ENCODE results near the gene SPACA4. TPM values are rescaled to one million over a fixed set of nuclear protein-coding genes. Genes with fewer than 3 reads are reported as not detected.
A peak's percentile ranks its signal among the peaks of the same experiment; 100 is the strongest.

SPACA4 gene
- total and polyA plus RNA-seq, 10 of the 15 experiments (the other 5 are each of a cell fraction or from before 2014, with no cell fraction given) = not detected

- FAIRE-seq (no peak), ATAC-seq (no peak), DNase-seq (ENCODE audit: low read depth, low spot score) (no peak)
- in situ Hi-C loops (cut with MboI) (loop anchor here (25.0 kb wide), 1 partner anchor 1262 kb away; the partner anchor contains the start of genes AKT1S1, IL4I1 and TBC1D17), intact Hi-C loops (cut with micrococcal nuclease; ENCODE audit: unreplicated experiment) (no loop called here)
- H3K79me2 ChIP-seq (ENCODE audit: control insufficient read depth, insufficient read depth, low read length) = peaks cover 20% of the 10 kb centered on the region
- ChIA-PET SMC1A (ENCODE audit: uncharacterized antibody, unreplicated experiment) (no interaction called here), POLR2A (interaction anchor here (6.6 kb wide), 1 partner anchor 9 kb away, joined by 62 read pairs; no protein-coding TSS in a partner anchor), CTCF (no interaction called here), RAD21 (ENCODE audit: unreplicated experiment) (no interaction called here)
- H3K4me2 ChIP-seq (ENCODE audit: control insufficient read depth, insufficient read depth) = peak overlapping the region; percentile 97
- WGBS (ENCODE audit: insufficient coverage, insufficient replicate concordance, low lambda C conversion rate, missing lambda C conversion rate) = 72% methylated on average over 22 of the region's 24 CpGs
- TF ChIP-seq NR2C1 (IDR thresholded peaks at IDR 0.05) (no peak), DPF2 (IDR thresholded peaks at IDR 0.05) (no peak), TCF3 (IDR thresholded peaks at IDR 0.05; ENCODE audit: borderline replicate concordance, insufficient read depth, low read depth, low read length) (no peak), HDAC2 (IDR thresholded peaks at IDR 0.05) (no peak), E2F4 (IDR thresholded peaks at IDR 0.05; ENCODE audit: low read depth, low read length) (no peak), USF1 (IDR thresholded peaks at IDR 0.05; ENCODE audit: borderline replicate concordance, extremely low read length, insufficient read depth, low read depth, low read length) (no peak), TBL1XR1 (IDR thresholded peaks at IDR 0.05; ENCODE audit: low read depth, low read length) (no peak), CHD2 (IDR thresholded peaks at IDR 0.05; ENCODE audit: borderline replicate concordance, low read depth, low read length) (no peak), ZNF384 (IDR thresholded peaks at IDR 0.05; ENCODE audit: borderline replicate concordance, low read depth, low read length) (no peak), MTA3 (IDR thresholded peaks at IDR 0.05; ENCODE audit: borderline replicate concordance, low read length) (no peak), REST (IDR thresholded peaks at IDR 0.05; ENCODE audit: low read depth, low read length) (no peak)
- H2AFZ ChIP-seq (ENCODE audit: control insufficient read depth, low read depth, low read length) = no peak overlapping the region
- no peaks in the 10 kb centered on the region for H3K9me3 ChIP-seq (replicated peaks; ENCODE audit: control insufficient read depth, insufficient read depth, low read length)
- peaks cover 18% of the 10 kb centered on the region for H3K4me1 ChIP-seq (ENCODE audit: control insufficient read depth, insufficient read depth, low read length)
- no TSS peak for BruUV-seq (replicated peaks)
- H3K9ac ChIP-seq (ENCODE audit: control insufficient read depth, insufficient read depth, low read length) = peak overlapping the region; percentile 64
- peak overlapping the region; percentile 68; the same call in 1 of the 2 replicates for H3K4me3 ChIP-seq
- peaks cover 2 to 8% of the 10 kb centered on the region in 2 experiments; a peak in 2 of 4 replicates for H3K36me3 ChIP-seq (ENCODE audit: control insufficient read depth in 2 of 2, insufficient read depth in 2 of 2, low read length in 1 of 2)
- peak overlapping the region; percentile 67; the same call in 1 of the 2 replicates for H3K27ac ChIP-seq (ENCODE audit: control insufficient read depth, insufficient read depth)
- H4K20me1 ChIP-seq (ENCODE audit: control insufficient read depth, insufficient read depth) = no peaks in the 10 kb centered on the region
- no peaks in the 10 kb centered on the region for H3K27me3 ChIP-seq (replicated peaks in 1 of 2; ENCODE audit: control insufficient read depth in 2 of 2, insufficient read depth in 2 of 2, low read length in 1 of 2)
Measured at GRCh38 chr19:48624791-48625723, 18.5 kb downstream of the SPACA4 start.

Measured in GM12878 (cell line).